ENCODE results near the gene IRX3. TPM values are rescaled to one million over a fixed set of nuclear protein-coding genes. Genes with fewer than 3 reads are reported as not detected.

Gene IRX3
- total RNA-seq, 1 donor from 2014 or later: 4.1 TPM

- H3K27me3 Mint-ChIP-seq: peaks cover 30% of the 10 kb centered on the region
- no peaks in the 10 kb centered on the region for H3K36me3 Mint-ChIP-seq (ENCODE audit: insufficient read depth)
- no peak overlapping the region for H3K27ac Mint-ChIP-seq
- DNase-seq (ENCODE audit: low spot score, unreplicated experiment): no peak
- TF ChIP-seq, protein P1, sequence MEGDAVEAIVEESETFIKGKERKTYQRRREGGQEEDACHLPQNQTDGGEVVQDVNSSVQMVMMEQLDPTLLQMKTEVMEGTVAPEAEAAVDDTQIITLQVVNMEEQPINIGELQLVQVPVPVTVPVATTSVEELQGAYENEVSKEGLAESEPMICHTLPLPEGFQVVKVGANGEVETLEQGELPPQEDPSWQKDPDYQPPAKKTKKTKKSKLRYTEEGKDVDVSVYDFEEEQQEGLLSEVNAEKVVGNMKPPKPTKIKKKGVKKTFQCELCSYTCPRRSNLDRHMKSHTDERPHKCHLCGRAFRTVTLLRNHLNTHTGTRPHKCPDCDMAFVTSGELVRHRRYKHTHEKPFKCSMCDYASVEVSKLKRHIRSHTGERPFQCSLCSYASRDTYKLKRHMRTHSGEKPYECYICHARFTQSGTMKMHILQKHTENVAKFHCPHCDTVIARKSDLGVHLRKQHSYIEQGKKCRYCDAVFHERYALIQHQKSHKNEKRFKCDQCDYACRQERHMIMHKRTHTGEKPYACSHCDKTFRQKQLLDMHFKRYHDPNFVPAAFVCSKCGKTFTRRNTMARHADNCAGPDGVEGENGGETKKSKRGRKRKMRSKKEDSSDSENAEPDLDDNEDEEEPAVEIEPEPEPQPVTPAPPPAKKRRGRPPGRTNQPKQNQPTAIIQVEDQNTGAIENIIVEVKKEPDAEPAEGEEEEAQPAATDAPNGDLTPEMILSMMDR (IDR thresholded peaks at IDR 0.05; ENCODE audit: unreplicated experiment): no peak
- no peak overlapping the region for H3K4me3 Mint-ChIP-seq (ENCODE audit: low read depth)
- H3K9me3 Mint-ChIP-seq (ENCODE audit: low read depth): no peaks in the 10 kb centered on the region
- no peaks in the 10 kb centered on the region for H3K4me1 Mint-ChIP-seq (ENCODE audit: low read depth)
Measured at GRCh38 chr16:54317101-54317611, 30.6 kb upstream of the IRX3 start.

GRCh38 chr16:54316095-54316889 lies 29.7 kb upstream of the IRX3 start:
- TF ChIP-seq, protein P1 (IDR thresholded peaks at IDR 0.05; ENCODE audit: unreplicated experiment): no peak
- DNase-seq (ENCODE audit: low spot score, unreplicated experiment): no peak
- Mint-ChIP-seq H3K27ac (no peak overlapping the region), H3K36me3 (ENCODE audit: insufficient read depth) (no peaks in the 10 kb centered on the region), H3K4me1 (ENCODE audit: low read depth) (no peaks in the 10 kb centered on the region), H3K4me3 (ENCODE audit: low read depth) (no peak overlapping the region), H3K27me3 (peaks cover 26% of the 10 kb centered on the region), H3K9me3 (ENCODE audit: low read depth) (no peaks in the 10 kb centered on the region)

DNA sequence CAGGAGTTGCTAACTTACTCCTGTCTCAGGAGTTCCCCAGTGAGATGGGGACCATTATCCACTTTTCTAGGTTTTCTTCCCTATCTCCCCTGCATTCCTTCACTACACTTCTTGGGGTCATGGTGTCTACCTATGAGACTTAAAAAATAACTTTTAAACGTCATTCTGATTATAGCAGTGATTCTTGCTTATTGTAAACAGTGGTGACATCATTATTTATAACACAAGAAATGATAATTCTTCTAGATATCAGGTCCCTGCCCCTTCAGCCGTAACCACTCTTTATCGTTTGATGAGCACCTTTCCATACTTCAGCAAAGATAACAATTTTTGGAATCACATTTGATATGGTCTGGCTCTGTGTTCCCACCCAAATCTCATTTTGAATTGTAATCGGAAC lies 27.2 kb upstream of the IRX3 start:
- H3K27ac Mint-ChIP-seq: no peak overlapping the region
- peaks cover 34% of the 10 kb centered on the region for H3K27me3 Mint-ChIP-seq

GRCh38 chr16:54312502-54312991 lies 26.0 kb upstream of the IRX3 start:
- H3K4me3 Mint-ChIP-seq (ENCODE audit: low read depth): no peak overlapping the region
- no peaks in the 10 kb centered on the region for H3K36me3 Mint-ChIP-seq (ENCODE audit: insufficient read depth)
- peaks cover 36% of the 10 kb centered on the region for H3K27me3 Mint-ChIP-seq
- DNase-seq (ENCODE audit: low spot score, unreplicated experiment): no peak
- no peaks in the 10 kb centered on the region for H3K9me3 Mint-ChIP-seq (ENCODE audit: low read depth)
- TF ChIP-seq, protein P1 (IDR thresholded peaks at IDR 0.05; ENCODE audit: unreplicated experiment): no peak
- H3K4me1 Mint-ChIP-seq (ENCODE audit: low read depth): no peaks in the 10 kb centered on the region
- no peak overlapping the region for H3K27ac Mint-ChIP-seq

More for the DNA sequence above, 27.2 kb upstream of the IRX3 start:
- Mint-ChIP-seq H3K36me3 (ENCODE audit: insufficient read depth) (no peaks in the 10 kb centered on the region), H3K9me3 (ENCODE audit: low read depth) (no peaks in the 10 kb centered on the region), H3K4me1 (ENCODE audit: low read depth) (no peaks in the 10 kb centered on the region), H3K4me3 (ENCODE audit: low read depth) (no peak overlapping the region)
- no peak for DNase-seq (ENCODE audit: low spot score, unreplicated experiment)
- TF ChIP-seq, protein P1 (IDR thresholded peaks at IDR 0.05; ENCODE audit: unreplicated experiment): no peak

DNA sequence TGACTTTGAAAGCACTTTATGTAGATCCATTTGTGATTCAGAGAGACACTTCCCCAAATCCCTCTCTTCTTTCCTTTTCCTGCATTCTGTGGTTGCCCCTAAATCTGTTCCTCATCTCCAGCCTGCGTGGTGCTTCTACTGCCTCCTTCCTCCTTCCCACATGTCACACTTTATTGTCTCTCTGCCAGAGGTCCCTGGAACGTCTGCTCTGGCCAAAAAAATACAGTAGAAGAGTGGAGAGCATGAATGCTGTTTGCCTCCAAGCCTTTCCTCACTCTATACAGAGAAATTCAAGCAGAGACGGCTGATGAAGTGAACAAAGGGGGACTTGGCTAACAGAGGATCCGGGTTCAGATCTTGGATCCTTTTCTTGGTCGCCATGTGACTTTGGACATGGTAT lies 22.8 kb upstream of the IRX3 start:
- TF ChIP-seq, protein P1 (IDR thresholded peaks at IDR 0.05; ENCODE audit: unreplicated experiment): no peak
- Mint-ChIP-seq H3K36me3 (ENCODE audit: insufficient read depth) (no peaks in the 10 kb centered on the region), H3K27me3 (peaks cover 40% of the 10 kb centered on the region), H3K4me1 (ENCODE audit: low read depth) (peaks cover 2% of the 10 kb centered on the region), H3K27ac (no peak overlapping the region), H3K4me3 (ENCODE audit: low read depth) (no peak overlapping the region), H3K9me3 (ENCODE audit: low read depth) (no peaks in the 10 kb centered on the region)
- no peak for DNase-seq (ENCODE audit: low spot score, unreplicated experiment)

Data from progenitor cell of endocrine pancreas (in vitro differentiated cells).